ENCODE data around the gene R3HDM4. TPM values are rescaled to one million over a fixed set of nuclear protein-coding genes. Genes with fewer than 3 reads are reported as not detected.

R3HDM4 gene
- total and polyA plus RNA-seq, 9 of the 15 experiments (the other 6 are each of a cell fraction or from before 2014, with no cell fraction given), result 3.2 to 154 (median 59.0) TPM

DNA sequence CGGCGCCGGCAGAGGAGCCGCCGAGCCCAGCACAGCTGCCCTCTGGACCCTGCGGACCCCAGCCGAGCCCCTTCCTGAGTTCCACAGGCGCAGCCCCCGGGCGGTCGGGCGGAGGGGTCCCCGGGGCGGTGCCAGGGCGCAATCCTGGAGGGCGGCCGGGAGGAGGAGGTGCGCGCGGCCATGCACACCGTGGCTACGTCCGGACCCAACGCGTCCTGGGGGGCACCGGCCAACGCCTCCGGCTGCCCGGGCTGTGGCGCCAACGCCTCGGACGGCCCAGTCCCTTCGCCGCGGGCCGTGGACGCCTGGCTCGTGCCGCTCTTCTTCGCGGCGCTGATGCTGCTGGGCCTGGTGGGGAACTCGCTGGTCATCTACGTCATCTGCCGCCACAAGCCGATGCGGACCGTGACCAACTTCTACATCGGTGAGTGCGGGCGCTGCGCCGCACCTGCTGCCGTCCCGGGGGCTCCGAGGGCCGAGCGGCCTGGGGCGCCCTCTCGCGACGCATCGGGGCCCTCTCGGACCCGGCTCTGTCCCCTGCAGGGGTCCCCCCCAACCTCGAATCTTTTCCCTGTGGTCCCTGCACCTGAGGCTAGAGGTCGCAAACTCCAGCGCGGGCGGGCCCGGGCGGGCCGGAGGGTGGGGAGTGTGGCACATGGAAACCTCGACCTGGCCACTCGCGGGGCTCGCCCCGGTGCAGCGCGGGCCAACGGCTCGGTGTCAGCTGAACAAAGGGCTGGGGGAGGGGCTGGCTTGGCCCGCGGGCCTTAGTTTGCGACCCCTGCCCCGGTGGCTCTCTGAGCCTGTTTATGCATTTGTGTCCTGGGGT, 4.5 kb upstream of the R3HDM4 start, which contains the start of gene KISS1R (continued):
- TF ChIP-seq RNF2 (IDR thresholded peaks at IDR 0.05), result no peak
- TF ChIP-seq EZH2 (IDR thresholded peaks at IDR 0.05; ENCODE audit: borderline replicate concordance, low read depth, low read length), result no peak
- TF ChIP-seq CTBP1 (IDR thresholded peaks at IDR 0.05; ENCODE audit: borderline replicate concordance), result peak; percentile 96
- TF ChIP-seq ZNF311 (CRISPR knock-in tag; IDR thresholded peaks at IDR 0.05), result no peak
- TF ChIP-seq GTF2F1 (IDR thresholded peaks at IDR 0.05; ENCODE audit: low read depth, low read length), result no peak
- no peak for TF ChIP-seq ZNF717 (CRISPR knock-in tag; IDR thresholded peaks at IDR 0.05)
- no peak for TF ChIP-seq ETV1 (tag; conservative IDR thresholded peaks at IDR 0.05; ENCODE audit: low read depth)
- TF ChIP-seq ETS2 (tag; IDR thresholded peaks at IDR 0.05; ENCODE audit: borderline replicate concordance, poor library complexity, severe bottlenecking), result no peak
- no peak for TF ChIP-seq E2F8 (IDR thresholded peaks at IDR 0.05; ENCODE audit: low read depth, partially characterized antibody)
- TF ChIP-seq, protein P1, sequence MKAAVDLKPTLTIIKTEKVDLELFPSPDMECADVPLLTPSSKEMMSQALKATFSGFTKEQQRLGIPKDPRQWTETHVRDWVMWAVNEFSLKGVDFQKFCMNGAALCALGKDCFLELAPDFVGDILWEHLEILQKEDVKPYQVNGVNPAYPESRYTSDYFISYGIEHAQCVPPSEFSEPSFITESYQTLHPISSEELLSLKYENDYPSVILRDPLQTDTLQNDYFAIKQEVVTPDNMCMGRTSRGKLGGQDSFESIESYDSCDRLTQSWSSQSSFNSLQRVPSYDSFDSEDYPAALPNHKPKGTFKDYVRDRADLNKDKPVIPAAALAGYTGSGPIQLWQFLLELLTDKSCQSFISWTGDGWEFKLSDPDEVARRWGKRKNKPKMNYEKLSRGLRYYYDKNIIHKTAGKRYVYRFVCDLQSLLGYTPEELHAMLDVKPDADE (conservative IDR thresholded peaks at IDR 0.05; ENCODE audit: control insufficient read depth, low read depth, low read length), result peak; percentile 14; the same call in 1 of the 2 replicates
- TF ChIP-seq MITF (IDR thresholded peaks at IDR 0.05), result no peak
- TF ChIP-seq ATF7 (IDR thresholded peaks at IDR 0.05), result peak; percentile 92
- no peak for TF ChIP-seq ZNF445 (CRISPR knock-in tag; IDR thresholded peaks at IDR 0.05; ENCODE audit: low read depth)
- no peak for TF ChIP-seq SMARCC2 (IDR thresholded peaks at IDR 0.05; ENCODE audit: low read depth)
- TF ChIP-seq ZNF766 (CRISPR knock-in tag; conservative IDR thresholded peaks at IDR 0.05), result no peak
- TF ChIP-seq RUNX1 (IDR thresholded peaks at IDR 0.05; ENCODE audit: low read depth), result no peak
- TF ChIP-seq STAT6 (CRISPR knock-in tag; IDR thresholded peaks at IDR 0.05), result no peak
- TF ChIP-seq ZNF12 (CRISPR knock-in tag; IDR thresholded peaks at IDR 0.05), result peak; percentile 84; the same call in 1 of the 2 replicates
- no peak for TF ChIP-seq ZNF77 (CRISPR knock-in tag; IDR thresholded peaks at IDR 0.05)
- TF ChIP-seq ASH1L (IDR thresholded peaks at IDR 0.05; ENCODE audit: borderline replicate concordance, low read depth, partially characterized antibody), result no peak
- no peak for TF ChIP-seq NCOA6 (IDR thresholded peaks at IDR 0.05)

All from K562 (cell line).